ENCODE results near the gene FCGR1A.
"Not testable (repeated sequence)": the region's sequence is repeated elsewhere in the genome, so short reads cannot be mapped to it uniquely, and the experiment has no call there.

DNA sequence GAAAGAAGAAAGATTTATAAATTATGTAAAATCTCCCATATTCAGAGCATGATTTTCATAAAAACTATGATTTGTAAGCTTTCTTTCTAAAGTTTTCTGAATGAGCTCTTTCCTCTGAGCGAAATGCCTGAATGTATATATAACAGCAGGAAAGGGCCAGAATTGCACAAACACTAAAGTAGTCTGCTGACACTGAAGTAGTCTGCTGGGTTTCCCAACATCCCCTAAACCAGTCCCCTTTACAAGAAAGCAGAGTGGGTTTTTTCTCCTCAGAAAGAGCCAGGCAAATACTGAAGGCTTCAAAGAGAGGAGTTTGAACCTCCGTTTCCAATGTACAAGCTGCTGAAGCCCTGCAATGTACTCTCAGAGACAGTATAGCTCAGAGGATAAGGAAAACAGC, 795 bp downstream of the FCGR1A start:
- not testable (repeated sequence) for TF ChIP-seq MXI1 (IDR thresholded peaks at IDR 0.05; ENCODE audit: borderline replicate concordance, low read depth, low read length); RAD21 (IDR thresholded peaks at IDR 0.05; ENCODE audit: low read length); MAFK (IDR thresholded peaks at IDR 0.05; ENCODE audit: low read depth, low read length); FOS (IDR thresholded peaks at IDR 0.05; ENCODE audit: low read depth, low read length); RFX5 (IDR thresholded peaks at IDR 0.05; ENCODE audit: low read depth, low read length); MAZ (IDR thresholded peaks at IDR 0.05; ENCODE audit: borderline replicate concordance, low read depth, low read length); POLR2A (IDR thresholded peaks at IDR 0.05; ENCODE audit: low read depth, low read length); SMC3 (IDR thresholded peaks at IDR 0.05; ENCODE audit: low read depth, low read length); CEBPB (IDR thresholded peaks at IDR 0.05; ENCODE audit: low read depth, low read length); BHLHE40 (IDR thresholded peaks at IDR 0.05; ENCODE audit: low read depth, low read length); RCOR1 (IDR thresholded peaks at IDR 0.05; ENCODE audit: insufficient replicate concordance, low read length); USF2 (IDR thresholded peaks at IDR 0.05; ENCODE audit: low read depth, low read length); CHD1 (IDR thresholded peaks at IDR 0.05; ENCODE audit: low read depth, low read length)
- TF ChIP-seq, protein P1, sequence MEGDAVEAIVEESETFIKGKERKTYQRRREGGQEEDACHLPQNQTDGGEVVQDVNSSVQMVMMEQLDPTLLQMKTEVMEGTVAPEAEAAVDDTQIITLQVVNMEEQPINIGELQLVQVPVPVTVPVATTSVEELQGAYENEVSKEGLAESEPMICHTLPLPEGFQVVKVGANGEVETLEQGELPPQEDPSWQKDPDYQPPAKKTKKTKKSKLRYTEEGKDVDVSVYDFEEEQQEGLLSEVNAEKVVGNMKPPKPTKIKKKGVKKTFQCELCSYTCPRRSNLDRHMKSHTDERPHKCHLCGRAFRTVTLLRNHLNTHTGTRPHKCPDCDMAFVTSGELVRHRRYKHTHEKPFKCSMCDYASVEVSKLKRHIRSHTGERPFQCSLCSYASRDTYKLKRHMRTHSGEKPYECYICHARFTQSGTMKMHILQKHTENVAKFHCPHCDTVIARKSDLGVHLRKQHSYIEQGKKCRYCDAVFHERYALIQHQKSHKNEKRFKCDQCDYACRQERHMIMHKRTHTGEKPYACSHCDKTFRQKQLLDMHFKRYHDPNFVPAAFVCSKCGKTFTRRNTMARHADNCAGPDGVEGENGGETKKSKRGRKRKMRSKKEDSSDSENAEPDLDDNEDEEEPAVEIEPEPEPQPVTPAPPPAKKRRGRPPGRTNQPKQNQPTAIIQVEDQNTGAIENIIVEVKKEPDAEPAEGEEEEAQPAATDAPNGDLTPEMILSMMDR (conservative IDR thresholded peaks at IDR 0.05; ENCODE audit: low read depth, low read length) = not testable (repeated sequence)

All from IMR-90 (cell line).